K562 (cell line): ENCODE measurements around the gene RPL10A. TPM values are rescaled to one million over a fixed set of nuclear protein-coding genes. Genes with fewer than 3 reads are reported as not detected.

Experiments used
- CAMTA2 ChIP-seq: fragments of 250-450 bp; sonication (Bioruptor Pico); conservative IDR thresholded peaks from 2 replicates; pipeline ENCODE4 v1.5.1; 2022
- CCNT2 ChIP-seq: IDR thresholded peaks from 2 replicates; pipeline ENCODE4 v1.6.1; 2011; ENCODE audit warnings: borderline replicate concordance, low read depth, mild to moderate bottlenecking, moderate library complexity, mixed read lengths, low read length; ENCODE audit not compliant: insufficient read length; ENCODE audit errors: extremely low read depth
- CHD4 ChIP-seq: fragments of 200-600 bp; sonication (generic); IDR thresholded peaks from 3 replicates; pipeline ENCODE4 v1.6.1; 2012; ENCODE audit warnings: low read depth, mild to moderate bottlenecking, mixed read lengths, low read length, inconsistent platforms; ENCODE audit not compliant: insufficient read depth, insufficient replicate concordance, poor library complexity, severe bottlenecking
- CXXC5 ChIP-seq: fragments of 250-450 bp; sonication (Bioruptor Pico); IDR thresholded peaks from 2 replicates; pipeline ENCODE4 v1.8.0; 2022; ENCODE audit warnings: inconsistent platforms, mild to moderate bottlenecking, moderate library complexity
- ELF1 ChIP-seq: fragments of 200-800 bp; sonication (Bioruptor generic); IDR thresholded peaks from 2 replicates; pipeline ENCODE4 v1.6.1; 2016; ENCODE audit warnings: missing genetic modification characterization, missing compliant biosample characterization
- FUS ChIP-seq: fragments of 200-400 bp; formaldehyde crosslinking; optimal IDR thresholded peaks from 2 replicates; pipeline ENCODE3; 2017; ENCODE audit warnings: low read depth, low read length
- HDAC1 ChIP-seq, 2 experiments: fragments of 450-650 bp; IDR thresholded peaks; 2 replicates each; pipeline ENCODE4 v1.6.1; 2016 to 2017; ENCODE audit warnings: inconsistent platforms in 1 of 2, mild to moderate bottlenecking in 1 of 2, moderate library complexity in 1 of 2
- IRF2 ChIP-seq: sonication (generic); formaldehyde crosslinking; IDR thresholded peaks from 2 replicates; pipeline ENCODE4 v1.8.1; 2022; ENCODE audit warnings: mild to moderate bottlenecking, missing genetic modification reagents
- KAT7 ChIP-seq: sonication (generic); formaldehyde crosslinking; IDR thresholded peaks from 2 replicates; pipeline ENCODE4 v1.8.0; 2022; ENCODE audit warnings: missing genetic modification reagents, mild to moderate bottlenecking, borderline replicate concordance
- MXD1 ChIP-seq: fragments of 250-450 bp; sonication (Bioruptor Pico); IDR thresholded peaks from 2 replicates; pipeline ENCODE4 v1.8.0; 2021; ENCODE audit warnings: borderline replicate concordance, mild to moderate bottlenecking, moderate library complexity; ENCODE audit not compliant: poor library complexity, severe bottlenecking
- NCOR1 ChIP-seq: fragments of 450-650 bp; IDR thresholded peaks from 2 replicates; pipeline ENCODE4 v1.6.1; 2016; ENCODE audit warnings: mild to moderate bottlenecking, moderate library complexity
- NELFE ChIP-seq: IDR thresholded peaks from 2 replicates; pipeline ENCODE4 v1.6.1; 2011; ENCODE audit warnings: mild to moderate bottlenecking; ENCODE audit not compliant: insufficient read depth, insufficient read length
- SMAD2 ChIP-seq: fragments of 150-350 bp; IDR thresholded peaks from 2 replicates; pipeline ENCODE4 v1.6.1; 2014; ENCODE audit warnings: low read depth, mild to moderate bottlenecking, low read length
- ZNF217 ChIP-seq: sonication (generic); formaldehyde crosslinking; IDR thresholded peaks from 2 replicates; pipeline ENCODE4 v1.8.0; 2022; ENCODE audit warnings: mild to moderate bottlenecking, missing genetic modification reagents
- ZNF277 ChIP-seq: fragments of 250-450 bp; sonication (Bioruptor Pico); IDR thresholded peaks from 2 replicates; pipeline ENCODE4 v1.8.0; 2022; ENCODE audit warnings: inconsistent platforms, mild to moderate bottlenecking, moderate library complexity, borderline replicate concordance
- ZNF41 ChIP-seq: fragments of 250-450 bp; sonication (Bioruptor Pico); conservative IDR thresholded peaks from 2 replicates; pipeline ENCODE4 v1.4.0; 2020; ENCODE audit warnings: mild to moderate bottlenecking
- ZNF707 ChIP-seq: fragments of 250-450 bp; sonication (Bioruptor Pico); conservative IDR thresholded peaks from 2 replicates; pipeline ENCODE4 v1.8.0; 2022; ENCODE audit warnings: inconsistent platforms, mild to moderate bottlenecking, moderate library complexity
- ZNF79 ChIP-seq: fragments of 250-450 bp; sonication (Bioruptor Pico); IDR thresholded peaks from 2 replicates; pipeline ENCODE4 v1.4.0; 2020; ENCODE audit warnings: low read depth, mild to moderate bottlenecking, moderate library complexity
- polyA plus RNA-seq, 8 experiments: library from polyadenylated mRNA; depleted of rRNA in 4 of 8; stranded (reverse) in 5 of 8; unstranded in 3 of 8; fragments of >200 nt; fragmentation: Nextera tagmentation in 2 of 8; fragmentation: Illumina TruSeq in 1 of 8; extraction: Ambion mirVana in 2 of 8; extraction: Trizol in 1 of 8; gene quantifications; 2 replicates each; pipeline versions ENCODE4 v1.2.1 to v1.2.3, GENCODE V29; 2011 to 2014; ENCODE audit warnings: inconsistent platforms in 1 of 8, missing spikeins in 1 of 8
- total RNA-seq, 7 experiments: library from RNA; depleted of rRNA in 6 of 7; stranded (reverse); fragments of >200 nt in 6 of 7; fragmentation: Illumina TruSeq in 2 of 7; extraction: Trizol in 2 of 7; gene quantifications; 2 replicates each; pipeline versions ENCODE4 v1.2.1 to v1.2.3, GENCODE V29; 2011 to 2021; ENCODE audit warnings: low replicate concordance in 1 of 7
- TF ChIP-seq, protein P1 (sequence below), 2 experiments: fragments of 450-650 bp in 1 of 2; sonication (generic) in 1 of 2; formaldehyde crosslinking in 1 of 2; IDR thresholded peaks in 1 of 2; conservative IDR thresholded peaks in 1 of 2; 2 replicates each; pipeline versions ENCODE4 v1.6.1 to v1.8.1; 2016 to 2023; ENCODE audit warnings: mild to moderate bottlenecking in 2 of 2, moderate library complexity in 2 of 2, inconsistent platforms in 1 of 2, missing genetic modification reagents in 1 of 2
- TF ChIP-seq, protein P2 (sequence below): fragments of 450-650 bp; formaldehyde crosslinking; IDR thresholded peaks from 2 replicates; pipeline ENCODE4 v1.4.0; 2020; ENCODE audit warnings: mild to moderate bottlenecking, mixed read lengths
- TF ChIP-seq, protein P3 (sequence below): sonication (generic); formaldehyde crosslinking; IDR thresholded peaks from 2 replicates; pipeline ENCODE4 v1.8.0; 2022; ENCODE audit warnings: mild to moderate bottlenecking, low read depth, missing genetic modification reagents

The RPL10A gene
- total and polyA plus RNA-seq, 9 of the 15 experiments (the other 6 are each of a cell fraction or from before 2014, with no cell fraction given): 1,589 to 3,237 (median 2,116) TPM

DNA sequence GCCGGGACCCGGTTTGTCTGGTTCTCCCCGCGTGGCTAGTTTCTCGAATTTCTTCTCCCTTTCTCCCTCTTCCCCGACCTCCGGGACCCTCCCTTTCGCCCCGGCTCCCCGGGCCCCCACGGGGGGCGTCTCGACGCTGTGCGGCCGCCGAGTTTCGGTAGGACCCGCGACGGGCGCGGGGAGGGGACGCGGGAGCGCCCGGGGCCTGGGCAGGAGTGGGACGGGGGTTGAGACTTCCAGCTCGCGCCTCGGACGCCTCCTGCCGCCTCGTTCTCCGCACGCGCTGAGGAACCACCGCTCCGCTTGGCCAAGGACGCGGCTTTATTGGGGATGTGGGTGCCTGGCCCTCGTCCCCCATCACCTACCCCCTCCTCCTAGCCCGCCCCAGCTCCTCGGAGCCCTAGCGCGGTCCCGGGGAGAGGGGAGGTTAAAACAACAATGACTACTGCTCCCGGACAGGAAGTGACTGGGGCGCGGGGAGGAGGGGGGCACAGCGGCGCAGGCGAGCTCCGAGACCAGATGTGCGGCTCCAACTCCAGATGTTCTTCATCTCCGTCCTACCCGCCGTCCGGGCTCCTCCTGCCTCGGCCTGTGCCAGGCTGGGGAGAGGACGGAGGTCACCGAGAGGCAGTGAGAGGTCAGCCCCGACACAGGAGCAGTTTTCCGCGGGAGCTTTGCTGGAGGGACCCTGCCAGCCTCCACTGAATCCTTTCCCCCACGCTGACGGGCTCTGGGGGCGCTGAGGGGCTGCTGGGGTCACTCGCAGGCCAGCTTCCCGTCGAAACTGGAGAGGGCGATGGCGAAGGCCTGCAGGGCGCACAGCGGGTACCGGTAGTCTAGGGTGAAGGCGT, 29.6 kb downstream of the RPL10A start (continued):
- TF ChIP-seq ZNF217 (no peak), ZNF41 (CRISPR knock-in tag) (no peak), CXXC5 (CRISPR knock-in tag) (peak; percentile 35; the same call in 1 of the 2 replicates), ZNF79 (CRISPR knock-in tag) (no peak), NCOR1 (0 out of 2 replicates have a peak, but pooled peaks have one; percentile 45), ZNF707 (CRISPR knock-in tag) (no peak), FUS (peak; percentile 31), ELF1 (tag) (peak; percentile 43), HDAC1 (IDR thresholded peaks at IDR 0.05) (0 out of 4 replicates have a peak, but pooled peaks of 1 of the 2 experiments have one; percentile 7), KAT7 (CRISPR knock-in tag) (peak; percentile 96), ZNF277 (CRISPR knock-in tag) (no peak), CAMTA2 (CRISPR knock-in tag) (no peak), NELFE (no peak), CHD4 (no peak), CCNT2 (no peak), IRF2 (0 out of 2 replicates have a peak, but pooled peaks have one; percentile 71), MXD1 (no peak), SMAD2 (no peak)
- TF ChIP-seq, protein P1, sequence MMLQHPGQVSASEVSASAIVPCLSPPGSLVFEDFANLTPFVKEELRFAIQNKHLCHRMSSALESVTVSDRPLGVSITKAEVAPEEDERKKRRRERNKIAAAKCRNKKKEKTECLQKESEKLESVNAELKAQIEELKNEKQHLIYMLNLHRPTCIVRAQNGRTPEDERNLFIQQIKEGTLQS (IDR thresholded peaks at IDR 0.05): no peak
- TF ChIP-seq, protein P1 (CRISPR knock-in tag; conservative IDR thresholded peaks at IDR 0.05): no peak
- TF ChIP-seq, protein P2, sequence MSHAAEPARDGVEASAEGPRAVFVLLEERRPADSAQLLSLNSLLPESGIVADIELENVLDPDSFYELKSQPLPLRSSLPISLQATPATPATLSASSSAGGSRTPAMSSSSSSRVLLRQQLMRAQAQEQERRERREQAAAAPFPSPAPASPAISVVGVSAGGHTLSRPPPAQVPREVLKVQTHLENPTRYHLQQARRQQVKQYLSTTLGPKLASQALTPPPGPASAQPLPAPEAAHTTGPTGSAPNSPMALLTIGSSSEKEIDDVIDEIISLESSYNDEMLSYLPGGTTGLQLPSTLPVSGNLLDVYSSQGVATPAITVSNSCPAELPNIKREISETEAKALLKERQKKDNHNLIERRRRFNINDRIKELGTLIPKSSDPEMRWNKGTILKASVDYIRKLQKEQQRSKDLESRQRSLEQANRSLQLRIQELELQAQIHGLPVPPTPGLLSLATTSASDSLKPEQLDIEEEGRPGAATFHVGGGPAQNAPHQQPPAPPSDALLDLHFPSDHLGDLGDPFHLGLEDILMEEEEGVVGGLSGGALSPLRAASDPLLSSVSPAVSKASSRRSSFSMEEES (CRISPR knock-in tag): no peak
- TF ChIP-seq, protein P3, sequence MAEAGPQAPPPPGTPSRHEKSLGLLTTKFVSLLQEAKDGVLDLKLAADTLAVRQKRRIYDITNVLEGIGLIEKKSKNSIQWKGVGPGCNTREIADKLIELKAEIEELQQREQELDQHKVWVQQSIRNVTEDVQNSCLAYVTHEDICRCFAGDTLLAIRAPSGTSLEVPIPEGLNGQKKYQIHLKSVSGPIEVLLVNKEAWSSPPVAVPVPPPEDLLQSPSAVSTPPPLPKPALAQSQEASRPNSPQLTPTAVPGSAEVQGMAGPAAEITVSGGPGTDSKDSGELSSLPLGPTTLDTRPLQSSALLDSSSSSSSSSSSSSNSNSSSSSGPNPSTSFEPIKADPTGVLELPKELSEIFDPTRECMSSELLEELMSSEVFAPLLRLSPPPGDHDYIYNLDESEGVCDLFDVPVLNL: no peak
